Upper lobe of left lung (tissue), 6 donors: ENCODE results near the gene GAB4. TPM values are rescaled to one million over a fixed set of nuclear protein-coding genes. Genes with fewer than 3 reads are reported as not detected.

Experiments used
- ATAC-seq, 2 donors: fragments of 200-7000 bp; cut with Tn5 transposase; one replicate each; pipeline ENCODE4 v1.9.1; 2022; ENCODE audit warnings: mild to moderate bottlenecking in 2 of 2, moderate library complexity in 2 of 2; ENCODE audit not compliant: low FRiP score in 2 of 2
- DNase-seq, 2 donors: peaks; one replicate each; pipeline ENCODE4 v3.0.0-alpha.2; 2019 to 2020
- H3K27ac ChIP-seq, 4 donors: fragments of 200-600 bp; sonication (generic); one replicate each; pipeline ENCODE4 v1.5.1; 2016 to 2019
- H3K27me3 ChIP-seq, 4 donors: fragments of 200-600 bp; sonication (generic); one replicate each; pipeline ENCODE4 v1.5.1; 2017 to 2019
- H3K36me3 ChIP-seq, 4 donors: fragments of 200-600 bp; sonication (generic); one replicate each; pipeline ENCODE4 v1.5.1; 2016 to 2019
- H3K4me1 ChIP-seq, 4 donors: fragments of 200-600 bp; sonication (generic); one replicate each; pipeline ENCODE4 v1.5.1; 2018 to 2019
- H3K4me3 ChIP-seq, 4 donors: fragments of 200-600 bp; sonication (generic); one replicate each; pipeline ENCODE4 v1.5.1; 2017 to 2019; ENCODE audit warnings: mild to moderate bottlenecking in 2 of 4, moderate library complexity in 1 of 4
- H3K9me3 ChIP-seq, 4 donors: fragments of 200-600 bp; sonication (generic); one replicate each; pipeline ENCODE4 v1.5.1; 2018 to 2019
- EP300 ChIP-seq, 4 donors: sonication (generic); formaldehyde crosslinking; IDR thresholded peaks; one replicate each; pipeline ENCODE4 v1.5.1; 2017; ENCODE audit warnings: antibody characterized with exemption in 4 of 4, control low read depth in 2 of 4
- POLR2A ChIP-seq, 4 donors: fragments of 450-650 bp; IDR thresholded peaks; one replicate each; pipeline ENCODE4 v1.5.1; 2016 to 2017; ENCODE audit warnings: antibody characterized with exemption in 4 of 4, mild to moderate bottlenecking in 2 of 4
- POLR2AphosphoS5 ChIP-seq, 2 donors: sonication (generic); formaldehyde crosslinking; IDR thresholded peaks; one replicate each; pipeline ENCODE4 v1.5.1; 2017; ENCODE audit warnings: antibody characterized with exemption in 2 of 2
- WGBS, 2 donors: methylation state at CpG; one replicate each; pipeline ENCODE4 v1.1.5; 2017 to 2018; 5-methylcytosine and 5-hydroxymethylcytosine counted together
- total RNA-seq, 6 donors: library from RNA; depleted of rRNA in 4 of 6; stranded (reverse); fragments of >200 nt in 4 of 6; gene quantifications; one replicate each; pipeline versions ENCODE4 v1.1.0 to v1.2.1, GENCODE V29; 2016 to 2021
- TF ChIP-seq, protein P1 (sequence below), 6 experiments: fragments of 450-650 bp in 4 of 6; fragments of 200-600 bp in 2 of 6; sonication (generic) in 2 of 6; IDR thresholded peaks; one replicate each; pipeline ENCODE4 v1.5.1; 2016 to 2019; ENCODE audit warnings: antibody characterized with exemption in 6 of 6
- donor health status: DM: no; HTN: no; CAD: no; lungs with moderate emphysema.
- donor health status: DM: no; HTN: yes; CAD: no; lungs with severe emphysema.

The GAB4 gene
- total RNA-seq, 6 donors from 2014 or later: not detected

DNA sequence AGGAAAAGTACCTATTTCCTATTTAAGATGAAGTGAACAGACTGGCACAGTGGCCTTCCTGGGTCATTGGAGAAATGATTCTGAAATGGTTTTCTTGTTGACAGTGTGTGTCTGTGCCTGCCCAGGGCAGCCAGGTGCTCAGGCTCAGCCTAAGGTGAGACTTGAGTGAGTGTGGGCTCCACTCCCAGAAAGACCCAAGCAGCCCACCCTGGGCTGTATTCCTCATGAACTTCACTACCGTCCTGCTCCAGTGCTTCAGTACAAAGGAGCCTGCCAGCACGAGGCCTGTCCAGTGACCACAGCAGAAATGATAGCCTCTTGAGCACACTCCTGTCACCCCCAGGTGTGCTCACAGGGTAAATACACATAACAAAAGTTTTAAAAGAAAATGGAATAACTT lies 49.5 kb downstream of the GAB4 start:
- ATAC-seq (no peak), DNase-seq (no peak)
- WGBS, 2 donors: 92 to 100% methylated on average over 1 to 2 of the region's 2 CpGs
- Histone ChIP-seq H3K9me3 (no peaks in the 10 kb centered on the region), H3K27me3 (no peaks in the 10 kb centered on the region), H3K4me1 (no peaks in the 10 kb centered on the region), H3K4me3 (no peak overlapping the region), H3K36me3 (no peaks in the 10 kb centered on the region), H3K27ac (no peak overlapping the region)
- TF ChIP-seq EP300 (IDR thresholded peaks at IDR 0.05) (no peak), POLR2A (IDR thresholded peaks at IDR 0.05) (no peak), POLR2AphosphoS5 (IDR thresholded peaks at IDR 0.05) (no peak)
- TF ChIP-seq, protein P1, sequence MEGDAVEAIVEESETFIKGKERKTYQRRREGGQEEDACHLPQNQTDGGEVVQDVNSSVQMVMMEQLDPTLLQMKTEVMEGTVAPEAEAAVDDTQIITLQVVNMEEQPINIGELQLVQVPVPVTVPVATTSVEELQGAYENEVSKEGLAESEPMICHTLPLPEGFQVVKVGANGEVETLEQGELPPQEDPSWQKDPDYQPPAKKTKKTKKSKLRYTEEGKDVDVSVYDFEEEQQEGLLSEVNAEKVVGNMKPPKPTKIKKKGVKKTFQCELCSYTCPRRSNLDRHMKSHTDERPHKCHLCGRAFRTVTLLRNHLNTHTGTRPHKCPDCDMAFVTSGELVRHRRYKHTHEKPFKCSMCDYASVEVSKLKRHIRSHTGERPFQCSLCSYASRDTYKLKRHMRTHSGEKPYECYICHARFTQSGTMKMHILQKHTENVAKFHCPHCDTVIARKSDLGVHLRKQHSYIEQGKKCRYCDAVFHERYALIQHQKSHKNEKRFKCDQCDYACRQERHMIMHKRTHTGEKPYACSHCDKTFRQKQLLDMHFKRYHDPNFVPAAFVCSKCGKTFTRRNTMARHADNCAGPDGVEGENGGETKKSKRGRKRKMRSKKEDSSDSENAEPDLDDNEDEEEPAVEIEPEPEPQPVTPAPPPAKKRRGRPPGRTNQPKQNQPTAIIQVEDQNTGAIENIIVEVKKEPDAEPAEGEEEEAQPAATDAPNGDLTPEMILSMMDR (IDR thresholded peaks at IDR 0.05): no peak

DNA sequence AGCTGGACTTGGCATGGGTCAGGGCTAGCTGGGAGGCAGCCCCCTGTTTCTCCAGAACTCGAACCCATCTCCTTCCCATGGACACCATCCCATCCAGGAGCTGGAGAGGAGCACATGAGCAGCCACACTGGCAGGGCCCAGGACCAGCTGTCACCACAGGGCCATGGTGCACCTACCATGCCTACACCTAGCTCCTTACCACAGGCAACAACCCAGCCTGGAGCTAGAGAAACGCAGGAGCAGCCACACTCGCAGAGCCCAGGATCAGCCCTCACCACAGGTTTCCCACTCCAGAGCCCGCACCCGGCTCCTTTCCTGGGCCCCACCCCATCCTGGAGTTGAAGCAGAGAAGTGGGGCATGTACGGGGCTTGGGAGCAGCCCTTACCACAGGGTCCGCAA lies 50.2 kb downstream of the GAB4 start:
- no peak overlapping the region for H3K4me3 ChIP-seq
- WGBS, 2 donors: 70 to 83% methylated on average over 4 to 7 of the region's 7 CpGs
- TF ChIP-seq EP300 (IDR thresholded peaks at IDR 0.05) (no peak), POLR2A (IDR thresholded peaks at IDR 0.05) (no peak), POLR2AphosphoS5 (IDR thresholded peaks at IDR 0.05) (no peak)
- TF ChIP-seq, protein P1 (IDR thresholded peaks at IDR 0.05): no peak
- no peaks in the 10 kb centered on the region for H3K9me3 ChIP-seq
- H3K36me3 ChIP-seq: no peaks in the 10 kb centered on the region
- DNase-seq (peak in 1 of 2 donors; percentile 50), ATAC-seq (no peak)
- H3K27ac ChIP-seq: no peak overlapping the region
- no peaks in the 10 kb centered on the region for H3K27me3 ChIP-seq
- no peaks in the 10 kb centered on the region for H3K4me1 ChIP-seq

GRCh38 chr22:16956290-16956689 lies 51.7 kb downstream of the GAB4 start:
- WGBS, 2 donors: 0 to 47% methylated on average over 1 to 4 of the region's 6 CpGs
- ATAC-seq (no peak), DNase-seq (no peak)
- Histone ChIP-seq H3K4me3 (no peak overlapping the region), H3K4me1 (no peaks in the 10 kb centered on the region), H3K27me3 (no peaks in the 10 kb centered on the region), H3K9me3 (no peaks in the 10 kb centered on the region), H3K27ac (no peak overlapping the region), H3K36me3 (no peaks in the 10 kb centered on the region)
- TF ChIP-seq POLR2A (IDR thresholded peaks at IDR 0.05) (no peak), EP300 (IDR thresholded peaks at IDR 0.05) (no peak), POLR2AphosphoS5 (IDR thresholded peaks at IDR 0.05) (no peak)
- TF ChIP-seq, protein P1 (IDR thresholded peaks at IDR 0.05): no peak

DNA sequence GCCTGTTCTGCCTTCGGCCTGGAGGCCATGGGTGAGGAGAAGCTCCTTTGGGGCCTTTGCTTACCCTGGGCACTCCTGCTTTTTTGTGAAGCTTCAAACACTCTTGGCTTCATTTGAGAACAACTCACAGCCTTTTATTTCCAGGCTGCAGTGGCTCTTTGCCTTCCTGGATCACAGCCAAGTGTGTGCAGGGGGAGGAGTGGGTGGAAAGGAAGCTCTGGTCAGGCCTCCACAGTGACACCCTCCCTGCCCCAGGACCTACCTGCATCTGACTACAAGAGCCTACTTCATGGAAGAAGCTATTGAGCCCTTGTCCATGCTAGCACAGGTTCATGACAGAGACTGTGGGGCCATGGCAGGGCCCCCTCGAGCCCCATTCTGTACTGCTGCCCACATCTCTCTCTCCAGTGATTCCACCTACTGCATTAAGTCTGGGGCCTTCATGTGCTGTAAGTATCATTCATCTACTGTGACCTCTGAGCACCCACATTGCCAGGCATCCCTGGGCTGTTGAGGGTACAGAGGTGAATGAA lies 52.3 kb downstream of the GAB4 start:
- H3K36me3 ChIP-seq: no peaks in the 10 kb centered on the region
- TF ChIP-seq EP300 (IDR thresholded peaks at IDR 0.05): no peak
- TF ChIP-seq POLR2A (IDR thresholded peaks at IDR 0.05): no peak
- TF ChIP-seq, protein P1 (IDR thresholded peaks at IDR 0.05): no peak
- no peak for TF ChIP-seq POLR2AphosphoS5 (IDR thresholded peaks at IDR 0.05)
- no peaks in the 10 kb centered on the region for H3K27me3 ChIP-seq
- H3K4me3 ChIP-seq: no peak overlapping the region
- no peaks in the 10 kb centered on the region for H3K9me3 ChIP-seq
- no peak overlapping the region for H3K27ac ChIP-seq
- ATAC-seq (no peak), DNase-seq (no peak)
- 15 to 49% methylated on average over 1 to 2 of the region's 2 CpGs for WGBS, 2 donors
- H3K4me1 ChIP-seq: no peaks in the 10 kb centered on the region

GRCh38 chr22:16955081-16955480 lies 52.9 kb downstream of the GAB4 start:
- H3K4me3 ChIP-seq: no peak overlapping the region
- 73 to 88% methylated on average over 5 of the region's 5 CpGs for WGBS, 2 donors
- H3K27me3 ChIP-seq: no peaks in the 10 kb centered on the region
- DNase-seq (no peak), ATAC-seq (no peak)
- no peaks in the 10 kb centered on the region for H3K4me1 ChIP-seq
- TF ChIP-seq, protein P1 (IDR thresholded peaks at IDR 0.05): no peak
- TF ChIP-seq POLR2A (IDR thresholded peaks at IDR 0.05): no peak
- no peak for TF ChIP-seq POLR2AphosphoS5 (IDR thresholded peaks at IDR 0.05)
- TF ChIP-seq EP300 (IDR thresholded peaks at IDR 0.05): no peak
- no peaks in the 10 kb centered on the region for H3K9me3 ChIP-seq
- H3K27ac ChIP-seq: no peak overlapping the region
- no peaks in the 10 kb centered on the region for H3K36me3 ChIP-seq
